ENCODE data around the gene XPR1.

The XPR1 gene

DNA sequence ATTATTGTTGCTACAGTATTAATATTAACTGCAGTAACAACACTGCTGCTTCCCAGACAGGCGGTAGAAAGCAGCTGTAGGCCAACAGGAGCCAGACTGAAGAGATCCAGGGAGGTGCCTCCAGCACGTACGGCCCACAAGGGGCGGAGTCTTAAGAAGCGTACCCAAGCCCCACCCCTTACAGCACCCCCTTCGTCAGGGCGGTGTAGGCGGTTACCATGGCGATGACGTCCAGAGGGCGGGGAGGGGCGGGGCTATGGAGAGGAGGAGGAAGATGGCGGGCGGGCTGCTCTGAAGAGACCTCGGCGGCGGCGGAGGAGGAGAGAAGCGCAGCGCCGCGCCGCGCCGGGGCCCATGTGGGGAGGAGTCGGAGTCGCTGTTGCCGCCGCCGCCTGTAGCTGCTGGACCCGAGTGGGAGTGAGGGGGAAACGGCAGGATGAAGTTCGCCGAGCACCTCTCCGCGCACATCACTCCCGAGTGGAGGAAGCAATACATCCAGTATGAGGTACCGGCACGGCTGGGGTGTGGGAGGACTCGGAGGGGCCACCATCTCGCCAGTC lies at the start of gene XPR1:
Gene XPR1 (plus strand): TSS at position 257 of the 560 bp plus-strand sequence. CDS start 180 bp downstream, at position 437.
- DNase-seq = peak; percentile 96

DNA sequence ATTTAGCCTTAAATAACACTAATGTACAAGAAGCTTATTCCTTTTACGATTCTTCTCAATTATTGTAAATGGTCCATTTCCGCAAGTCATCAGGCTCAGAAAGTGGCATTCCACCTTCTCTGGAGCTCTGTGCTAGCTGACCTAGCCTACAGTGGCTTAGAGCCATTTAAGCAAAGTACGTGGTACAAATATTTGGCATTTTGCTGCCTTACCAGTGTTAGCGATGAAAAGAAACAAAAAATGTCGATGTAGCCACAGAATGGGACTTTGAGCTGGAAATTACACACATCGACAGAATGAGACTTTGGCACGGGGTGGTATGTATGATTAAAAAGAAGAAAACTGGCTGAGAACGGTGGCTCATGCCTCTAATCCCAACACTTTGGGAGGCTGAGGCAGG lies 47.0 kb upstream of the XPR1 start:
- no peak for DNase-seq

DNA sequence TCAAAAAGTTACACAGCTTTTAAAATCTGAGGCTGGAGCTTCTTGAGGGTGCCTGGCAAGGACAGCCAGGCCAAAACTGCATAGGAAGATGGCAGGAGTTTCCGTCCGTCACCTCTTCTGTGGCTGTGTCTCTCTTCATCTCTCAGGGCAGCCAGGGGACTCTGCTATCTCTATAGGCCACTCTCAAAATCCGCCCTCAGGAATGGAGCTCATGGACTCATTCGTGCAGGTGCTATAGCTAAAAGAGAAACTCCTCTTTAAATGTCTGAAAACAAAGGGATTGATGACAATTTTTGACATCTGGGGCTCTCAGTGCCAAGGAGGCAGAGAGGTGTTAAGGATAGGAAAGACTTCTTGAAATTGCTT lies 45.8 kb upstream of the XPR1 start:
- no peak for DNase-seq

- DNase-seq = peak; percentile 29
Measured at GRCh38 chr1:180586671-180587155, 45.1 kb upstream of the XPR1 start.

GRCh38 chr1:180588121-180588520 lies 43.7 kb upstream of the XPR1 start:
- DNase-seq = no peak

DNA sequence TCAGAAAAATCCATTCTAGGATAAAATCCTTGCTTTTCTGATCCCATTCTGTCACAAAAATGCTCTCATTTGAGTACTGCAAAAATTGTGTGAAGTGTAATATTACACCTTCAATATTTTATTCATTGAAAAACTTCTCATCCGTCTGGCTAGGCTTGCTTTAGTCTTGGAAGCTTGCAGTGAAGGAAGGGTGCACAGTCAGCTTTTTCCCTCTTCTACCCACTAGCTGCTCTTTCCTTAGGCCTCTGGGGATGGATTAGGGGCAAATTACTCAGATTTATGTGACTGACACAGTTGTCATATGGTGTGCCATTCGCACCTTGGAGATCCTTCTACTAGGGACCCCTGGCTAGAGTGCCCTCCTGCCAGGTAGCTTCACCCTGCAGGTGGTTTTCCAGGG lies 40.9 kb upstream of the XPR1 start:
- DNase-seq = no peak

DNA sequence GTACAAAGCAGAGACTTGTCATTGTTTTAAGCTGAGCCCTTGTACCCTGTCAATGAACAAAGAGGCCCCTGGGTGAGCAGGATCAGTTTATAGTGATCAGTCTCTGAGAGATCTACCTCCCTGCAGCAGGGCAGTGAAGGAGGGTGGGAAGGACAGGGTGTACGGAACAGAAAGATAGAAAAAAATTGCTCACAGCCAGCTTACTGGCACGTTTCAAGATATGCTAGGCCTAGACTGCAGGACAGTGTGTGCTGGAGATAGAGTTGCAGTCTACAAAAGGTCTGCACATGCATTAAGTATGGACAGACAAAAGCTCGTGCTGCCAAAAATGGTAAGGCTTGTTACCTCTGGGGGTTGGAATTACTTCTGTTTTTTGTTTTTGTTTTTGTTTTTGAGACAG lies 38.4 kb upstream of the XPR1 start:
- DNase-seq = no peak

DNA sequence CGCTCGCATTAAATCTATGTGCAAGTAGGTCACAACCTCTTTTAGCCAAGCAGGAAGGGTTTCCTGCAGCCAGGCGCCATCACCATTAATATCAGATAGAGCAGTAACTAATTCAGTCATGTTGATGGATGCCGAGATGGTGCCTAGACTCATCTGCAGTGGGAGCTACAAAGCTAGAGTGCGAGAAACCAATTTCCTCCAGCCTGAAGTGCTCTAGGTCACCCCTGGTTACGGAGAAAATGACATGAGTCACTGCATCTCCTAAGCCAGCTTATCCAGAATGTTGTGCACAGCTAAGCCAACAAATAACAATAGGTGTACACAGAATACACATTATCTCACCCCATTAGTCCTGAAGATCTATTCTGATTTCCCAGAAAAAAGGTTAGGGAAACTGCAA lies 37.1 kb upstream of the XPR1 start:
- peak; percentile 47 for DNase-seq

GRCh38 chr1:180595966-180596365 lies 35.9 kb upstream of the XPR1 start:
- DNase-seq = no peak

- no peak for DNase-seq
Measured at GRCh38 chr1:180597520-180597919, 34.3 kb upstream of the XPR1 start.

GRCh38 chr1:180598333-180598974 lies 33.4 kb upstream of the XPR1 start:
- DNase-seq = no peak

DNA sequence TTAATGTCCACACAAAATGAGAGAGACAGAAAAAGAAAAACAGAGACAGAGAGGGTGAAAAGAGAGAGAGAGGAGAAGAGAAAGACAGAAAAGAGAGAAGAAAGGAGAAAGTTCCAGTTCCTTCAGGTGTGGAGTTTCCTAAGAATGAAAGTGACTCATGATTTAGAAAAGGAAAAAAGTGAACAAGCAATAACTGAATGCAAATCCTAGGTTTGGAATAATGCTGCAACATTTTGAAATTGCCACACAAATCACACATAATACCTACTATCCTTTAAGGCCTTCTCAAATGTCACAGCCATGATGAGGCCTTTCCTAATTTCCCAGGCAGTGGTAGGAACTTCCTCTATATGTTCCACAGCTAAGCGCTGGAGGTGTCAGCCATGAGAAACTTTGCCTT lies 31.5 kb upstream of the XPR1 start:
- no peak for DNase-seq

- no peak for DNase-seq
Measured at GRCh38 chr1:180601512-180601911, 30.3 kb upstream of the XPR1 start.

GRCh38 chr1:180603223-180603849 lies 28.5 kb upstream of the XPR1 start:
- DNase-seq = no peak

DNA sequence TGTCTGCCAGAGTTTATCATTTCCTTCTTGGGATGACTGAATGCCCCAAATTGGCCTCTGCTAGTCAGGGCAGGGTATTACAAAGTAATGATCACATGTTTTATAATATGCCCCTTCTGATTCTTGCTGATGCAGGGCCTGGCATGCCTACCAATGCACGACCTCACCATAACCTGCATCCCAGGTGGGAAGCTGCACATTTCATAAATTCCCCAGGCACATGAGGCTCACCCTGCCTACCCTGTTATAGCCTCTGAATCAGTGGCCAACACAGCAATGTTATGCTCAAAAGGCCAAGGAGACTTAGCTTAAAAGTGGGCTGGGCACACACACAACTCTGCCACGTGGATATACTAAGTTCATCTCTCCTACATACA lies 28.0 kb upstream of the XPR1 start:
- DNase-seq = no peak

DNA sequence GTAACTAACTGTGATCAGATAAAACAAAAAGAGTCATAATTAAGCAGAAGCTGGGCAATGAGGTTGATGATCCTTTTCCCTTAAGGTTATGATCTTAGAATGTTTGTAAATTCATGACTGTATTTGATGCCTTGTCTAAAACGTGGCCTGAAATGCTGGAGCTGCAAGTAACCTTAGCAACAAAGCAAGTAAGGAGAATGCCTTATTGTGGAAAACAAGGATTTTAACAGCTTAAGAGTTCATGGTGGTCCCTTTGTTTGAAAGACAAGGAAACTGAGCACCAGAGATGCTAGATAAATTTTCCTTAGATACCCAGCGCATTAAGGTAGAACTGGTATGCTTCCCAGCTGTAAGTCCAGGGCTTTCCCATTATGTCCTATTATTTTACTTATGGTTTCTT lies 25.7 kb upstream of the XPR1 start:
- no peak for DNase-seq

GRCh38 chr1:180609643-180610555 lies 21.9 kb upstream of the XPR1 start:
- DNase-seq = no peak

DNA sequence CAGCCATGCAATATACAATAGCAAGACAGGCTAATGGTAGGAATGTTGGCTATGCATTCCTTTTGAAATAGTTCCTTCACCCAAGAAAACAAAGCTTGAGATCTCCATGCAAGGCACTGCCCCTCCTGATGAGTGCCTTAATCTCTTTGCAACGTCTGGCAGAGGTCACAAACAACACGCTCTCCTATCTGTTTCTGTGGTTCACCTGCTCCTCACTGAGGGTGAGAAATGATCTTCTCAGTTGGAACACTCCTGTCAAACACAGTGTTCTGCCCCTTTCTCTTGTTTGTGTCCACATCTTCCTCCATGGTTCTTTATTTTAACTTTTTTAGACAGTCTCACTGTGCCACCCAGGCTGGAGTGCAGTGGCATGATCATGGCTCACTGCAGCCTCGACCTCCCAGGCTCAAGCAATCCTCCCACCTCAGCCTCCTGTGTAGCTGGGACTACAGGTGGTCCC lies 21.2 kb upstream of the XPR1 start:
- DNase-seq = no peak

DNA sequence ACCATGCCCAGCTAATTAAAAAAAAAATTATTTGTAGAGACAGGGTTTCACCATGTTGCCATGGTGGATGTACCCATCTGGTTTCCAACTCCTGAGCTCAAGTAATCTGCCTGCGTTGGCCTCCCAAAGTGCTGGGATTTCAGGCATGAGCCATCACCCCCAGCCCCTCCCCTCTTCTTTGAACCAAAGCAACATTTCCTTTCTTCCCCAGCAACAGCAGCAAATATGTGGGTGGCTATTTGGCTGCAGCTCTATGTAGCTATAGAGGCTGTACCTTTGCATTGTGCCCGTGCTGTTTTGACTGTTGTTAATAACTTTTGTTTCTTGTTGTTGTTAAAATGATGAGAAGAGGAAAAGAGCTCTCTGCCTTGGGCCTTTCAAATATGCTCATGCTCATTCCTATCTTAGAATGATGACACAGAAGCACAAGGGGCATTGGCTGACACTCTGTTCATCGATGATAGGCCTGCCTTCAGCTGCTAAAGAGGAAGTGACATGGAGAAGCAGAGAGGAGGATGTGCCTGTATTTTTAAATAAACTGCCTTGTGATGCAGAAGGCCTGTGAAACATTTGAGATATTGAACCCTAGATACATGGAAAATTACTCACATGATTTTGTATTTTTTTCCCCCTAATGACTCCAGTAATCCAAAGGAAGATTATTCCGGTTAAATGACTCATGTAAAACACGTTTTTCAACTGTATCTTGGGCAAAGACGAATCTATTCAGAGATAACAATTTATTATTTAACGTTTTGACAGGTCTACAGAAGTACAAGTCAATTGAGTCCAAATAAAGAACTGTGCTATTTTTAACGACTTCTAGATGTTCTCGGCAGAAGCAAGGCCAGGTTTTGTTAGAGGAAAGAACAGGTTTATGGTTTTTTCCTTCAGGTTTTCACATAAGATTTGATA lies 20.5 kb upstream of the XPR1 start:
- no peak for DNase-seq

GRCh38 chr1:180612632-180613031 lies 19.2 kb upstream of the XPR1 start:
- no peak for DNase-seq

- DNase-seq = no peak
Measured at GRCh38 chr1:180614730-180615129, 17.1 kb upstream of the XPR1 start.

Data from NCI-H1417 treated with DMSO at 0.1 percent for 48 hours (cell line).